Smooth muscle cell (in vitro differentiated cells): Measurements from ENCODE around the gene MAPK4. TPM values are rescaled to one million over a fixed set of nuclear protein-coding genes. Genes with fewer than 3 reads are reported as not detected.

Source experiments
- DNase-seq: peaks from one replicate; lab custom pipeline; 2025; ENCODE audit not compliant: unreplicated experiment; lab: John Stamatoyannopoulos, UW
- H2AFZ ChIP-seq: fragments of 200-600 bp; sonication (generic); 2 replicates; pipeline ENCODE4 v1.6.0; 2016; ENCODE audit warnings: antibody characterized with exemption, low read depth, mild to moderate bottlenecking
- H3F3A ChIP-seq: fragments of 200-600 bp; sonication (generic); 2 replicates; pipeline ENCODE4 v1.6.0; 2017; ENCODE audit warnings: antibody characterized with exemption, low read depth
- H3K27ac ChIP-seq: fragments of 200-600 bp; sonication (generic); 2 replicates; pipeline ENCODE4 v1.5.1; 2016; ENCODE audit warnings: low read depth, mild to moderate bottlenecking
- H3K27me3 ChIP-seq: fragments of 200-600 bp; sonication (generic); 2 replicates; pipeline ENCODE4 v1.6.1; 2016; ENCODE audit warnings: low read depth, mild to moderate bottlenecking
- H3K36me3 ChIP-seq: fragments of 200-600 bp; sonication (generic); 2 replicates; pipeline ENCODE4 v1.5.1; 2016; ENCODE audit warnings: low read depth
- H3K4me1 ChIP-seq: fragments of 200-600 bp; sonication (generic); 2 replicates; pipeline ENCODE4 v1.5.1; 2016; ENCODE audit warnings: low read depth
- H3K4me2 ChIP-seq: fragments of 200-600 bp; sonication (generic); 2 replicates; pipeline ENCODE4 v1.6.0; 2016; ENCODE audit warnings: mild to moderate bottlenecking
- H3K4me3 ChIP-seq: fragments of 200-600 bp; sonication (generic); 2 replicates; pipeline ENCODE4 v1.5.1; 2016; ENCODE audit warnings: mild to moderate bottlenecking
- H3K79me2 ChIP-seq: fragments of 200-600 bp; sonication (generic); 2 replicates; pipeline ENCODE4 v1.6.0; 2016; ENCODE audit warnings: low read depth, mild to moderate bottlenecking
- H3K9ac ChIP-seq: fragments of 200-600 bp; sonication (generic); 2 replicates; pipeline ENCODE4 v1.6.0; 2016; ENCODE audit warnings: low read depth
- H3K9me3 ChIP-seq: fragments of 200-600 bp; sonication (generic); replicated peaks from 2 replicates; pipeline ENCODE4 v1.5.1; 2016; ENCODE audit warnings: low read depth
- H4K20me1 ChIP-seq: fragments of 200-600 bp; sonication (generic); 2 replicates; pipeline ENCODE4 v1.6.0; 2016; ENCODE audit warnings: low read depth
- WGBS: methylation state at CpG from one replicate; pipeline ENCODE4 v1.1.7; 2016; ENCODE audit warnings: low lambda C conversion rate; 5-methylcytosine and 5-hydroxymethylcytosine counted together
- polyA plus RNA-seq: library from polyadenylated mRNA; unstranded; fragments of >200 nt; fragmentation: Nextera tagmentation; extraction: Ambion mirVana; gene quantifications from 2 replicates; pipeline ENCODE4 v1.2.1, GENCODE V29; 2016
- total RNA-seq: library from RNA; depleted of rRNA; stranded (reverse); fragments of >200 nt; gene quantifications from 2 replicates; pipeline ENCODE4 v1.2.3, GENCODE V29; 2014
- TF ChIP-seq, protein P1 (sequence below): fragments of 200-600 bp; sonication (generic); IDR thresholded peaks from 2 replicates; pipeline ENCODE4 v1.5.1; 2017; ENCODE audit warnings: borderline replicate concordance, mild to moderate bottlenecking, antibody characterized with exemption; ENCODE audit not compliant: insufficient read depth, poor library complexity, severe bottlenecking

Gene MAPK4
- total and polyA plus RNA-seq, 2 experiments from 2014 or later, result 0.09 TPM; not detected in 1

DNA sequence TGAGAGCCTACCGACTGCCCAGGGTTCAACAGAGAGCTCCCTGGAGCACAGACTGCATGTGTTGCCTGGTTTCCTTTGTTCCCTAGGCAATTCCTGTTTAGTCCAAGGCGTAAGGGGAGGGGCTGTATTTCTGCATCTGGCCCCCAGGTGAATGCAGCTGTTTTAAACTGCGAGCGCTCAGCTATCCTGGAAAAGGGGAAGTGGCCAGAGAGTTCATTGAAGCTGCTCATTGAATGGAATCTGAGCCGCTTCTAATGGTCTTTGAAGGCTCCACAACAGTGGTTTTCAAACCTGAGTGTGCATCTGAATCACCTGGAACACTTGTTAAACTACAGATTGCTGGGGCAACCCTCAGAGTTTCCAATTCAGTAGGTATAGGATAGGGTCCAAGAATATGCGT, 18.1 kb downstream of the MAPK4 start:
- Histone ChIP-seq H3K36me3 (no peaks in the 10 kb centered on the region), H3K9ac (no peak overlapping the region), H3K27ac (no peak overlapping the region), H2AFZ (no peak overlapping the region), H3K4me1 (no peaks in the 10 kb centered on the region), H3K9me3 (no peaks in the 10 kb centered on the region), H3K4me2 (no peak overlapping the region), H3K4me3 (no peak overlapping the region), H4K20me1 (no peaks in the 10 kb centered on the region), H3K27me3 (peaks cover 22% of the 10 kb centered on the region), H3K79me2 (no peaks in the 10 kb centered on the region), H3F3A (no peaks in the 10 kb centered on the region)
- TF ChIP-seq, protein P1, sequence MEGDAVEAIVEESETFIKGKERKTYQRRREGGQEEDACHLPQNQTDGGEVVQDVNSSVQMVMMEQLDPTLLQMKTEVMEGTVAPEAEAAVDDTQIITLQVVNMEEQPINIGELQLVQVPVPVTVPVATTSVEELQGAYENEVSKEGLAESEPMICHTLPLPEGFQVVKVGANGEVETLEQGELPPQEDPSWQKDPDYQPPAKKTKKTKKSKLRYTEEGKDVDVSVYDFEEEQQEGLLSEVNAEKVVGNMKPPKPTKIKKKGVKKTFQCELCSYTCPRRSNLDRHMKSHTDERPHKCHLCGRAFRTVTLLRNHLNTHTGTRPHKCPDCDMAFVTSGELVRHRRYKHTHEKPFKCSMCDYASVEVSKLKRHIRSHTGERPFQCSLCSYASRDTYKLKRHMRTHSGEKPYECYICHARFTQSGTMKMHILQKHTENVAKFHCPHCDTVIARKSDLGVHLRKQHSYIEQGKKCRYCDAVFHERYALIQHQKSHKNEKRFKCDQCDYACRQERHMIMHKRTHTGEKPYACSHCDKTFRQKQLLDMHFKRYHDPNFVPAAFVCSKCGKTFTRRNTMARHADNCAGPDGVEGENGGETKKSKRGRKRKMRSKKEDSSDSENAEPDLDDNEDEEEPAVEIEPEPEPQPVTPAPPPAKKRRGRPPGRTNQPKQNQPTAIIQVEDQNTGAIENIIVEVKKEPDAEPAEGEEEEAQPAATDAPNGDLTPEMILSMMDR, result no peak
- WGBS, result 95% methylated on average over 6 of the region's 6 CpGs
- no peak for DNase-seq

DNA sequence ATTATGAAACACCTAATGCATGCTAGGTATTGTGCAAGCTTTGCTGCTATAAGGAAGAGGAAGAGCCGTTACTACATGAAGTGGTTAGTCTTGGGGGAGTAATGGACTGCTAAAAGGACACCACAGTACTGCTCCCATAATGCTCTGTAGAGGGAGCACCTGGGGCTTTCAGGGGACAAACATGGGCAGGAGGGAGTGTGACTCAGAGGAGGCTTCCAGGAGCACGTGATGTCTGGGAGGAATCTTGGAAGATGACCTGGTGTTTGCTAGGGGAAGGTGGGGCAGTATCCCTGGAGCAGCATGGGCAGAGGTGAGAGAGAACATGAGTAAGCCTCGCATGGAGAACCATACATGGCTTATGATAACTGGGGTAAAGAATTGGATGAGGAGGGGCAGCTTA, 18.8 kb downstream of the MAPK4 start:
- 88% methylated on average over 3 of the region's 3 CpGs for WGBS
- Histone ChIP-seq H3K9ac (no peak overlapping the region), H3K79me2 (no peaks in the 10 kb centered on the region), H3K4me2 (no peak overlapping the region), H3K9me3 (no peaks in the 10 kb centered on the region), H4K20me1 (no peaks in the 10 kb centered on the region), H3K4me3 (no peak overlapping the region), H3F3A (no peaks in the 10 kb centered on the region), H3K27ac (no peak overlapping the region), H3K4me1 (no peaks in the 10 kb centered on the region), H2AFZ (no peak overlapping the region), H3K36me3 (no peaks in the 10 kb centered on the region), H3K27me3 (peaks cover 20% of the 10 kb centered on the region)
- TF ChIP-seq, protein P1, result no peak
- no peak for DNase-seq

- Histone ChIP-seq H3K27ac (no peak overlapping the region), H4K20me1 (no peaks in the 10 kb centered on the region), H3K9ac (no peak overlapping the region), H3K36me3 (no peaks in the 10 kb centered on the region), H3K9me3 (no peaks in the 10 kb centered on the region), H3K79me2 (no peaks in the 10 kb centered on the region), H3K4me3 (no peak overlapping the region), H3K4me1 (no peaks in the 10 kb centered on the region), H3K4me2 (no peak overlapping the region), H3F3A (no peaks in the 10 kb centered on the region), H3K27me3 (peaks cover 18% of the 10 kb centered on the region), H2AFZ (no peak overlapping the region)
- 86% methylated on average over 3 of the region's 3 CpGs for WGBS
- DNase-seq, result no peak
- TF ChIP-seq, protein P1, result no peak
Observed at GRCh38 chr18:50579061-50579774, 19.3 kb downstream of the MAPK4 start.

GRCh38 chr18:50581517-50581916, 21.6 kb downstream of the MAPK4 start:
- Histone ChIP-seq H2AFZ (no peak overlapping the region), H3K9me3 (no peaks in the 10 kb centered on the region)

More at GRCh38 chr18:50581517-50581916, 21.6 kb downstream of the MAPK4 start:
- no peak overlapping the region for H3K4me2 ChIP-seq
- H3K27me3 ChIP-seq, result peaks cover 8% of the 10 kb centered on the region
- H3K9ac ChIP-seq, result no peak overlapping the region
- H3K36me3 ChIP-seq, result no peaks in the 10 kb centered on the region
- no peak overlapping the region for H3K4me3 ChIP-seq
- no peaks in the 10 kb centered on the region for H3F3A ChIP-seq
- no peaks in the 10 kb centered on the region for H3K4me1 ChIP-seq
- TF ChIP-seq, protein P1, result no peak
- 85% methylated on average over 1 of the region's 1 CpG for whole genome bisulfite sequencing
- no peak overlapping the region for H3K27ac ChIP-seq
- no peak for DNase-seq
- no peaks in the 10 kb centered on the region for H3K79me2 ChIP-seq
- no peaks in the 10 kb centered on the region for H4K20me1 ChIP-seq
